K562 treated with DMSO at 1 percent for 48 hours (cell line): Measurements from ENCODE around the gene CFAP53. TPM values are rescaled to one million over a fixed set of nuclear protein-coding genes. Genes with fewer than 3 reads are reported as not detected.

Experiments used
- total RNA-seq: library from RNA; unstranded; fragments of 300-600 nt; gene quantifications from 2 replicates; pipeline ENCODE4 v1.2.3, GENCODE V29; 2022; ENCODE audit warnings: low replicate concordance; ENCODE audit errors: extremely low read depth

The CFAP53 gene, protein sequence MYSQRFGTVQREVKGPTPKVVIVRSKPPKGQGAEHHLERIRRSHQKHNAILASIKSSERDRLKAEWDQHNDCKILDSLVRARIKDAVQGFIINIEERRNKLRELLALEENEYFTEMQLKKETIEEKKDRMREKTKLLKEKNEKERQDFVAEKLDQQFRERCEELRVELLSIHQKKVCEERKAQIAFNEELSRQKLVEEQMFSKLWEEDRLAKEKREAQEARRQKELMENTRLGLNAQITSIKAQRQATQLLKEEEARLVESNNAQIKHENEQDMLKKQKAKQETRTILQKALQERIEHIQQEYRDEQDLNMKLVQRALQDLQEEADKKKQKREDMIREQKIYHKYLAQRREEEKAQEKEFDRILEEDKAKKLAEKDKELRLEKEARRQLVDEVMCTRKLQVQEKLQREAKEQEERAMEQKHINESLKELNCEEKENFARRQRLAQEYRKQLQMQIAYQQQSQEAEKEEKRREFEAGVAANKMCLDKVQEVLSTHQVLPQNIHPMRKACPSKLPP
- total RNA-seq, result not detected in 2 replicates

DNA sequence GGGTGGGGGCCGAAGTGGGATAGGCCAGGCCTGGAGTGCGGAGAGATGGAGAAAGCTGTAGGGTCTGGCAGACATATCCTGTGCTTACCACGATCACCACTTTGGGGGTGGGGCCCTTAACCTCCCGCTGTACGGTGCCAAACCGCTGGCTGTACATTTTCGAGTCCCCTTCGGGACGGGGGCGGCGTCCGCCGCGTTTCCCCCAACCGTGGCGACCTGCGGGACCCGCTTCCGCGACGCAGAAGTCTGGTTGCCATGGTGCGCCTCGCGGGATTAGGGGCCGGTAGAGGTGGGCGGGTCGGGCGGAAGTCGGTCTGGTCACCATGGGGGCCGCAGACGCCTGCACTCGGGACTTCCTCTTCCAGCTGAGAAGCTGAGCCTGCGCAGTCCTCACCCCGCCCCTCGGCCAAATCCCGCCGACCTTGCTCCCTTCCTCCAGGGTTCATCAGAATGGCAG lies at the start of gene CFAP53:
Gene CFAP53, minus strand, starts transcription at position 248 of the 457 bp plus-strand sequence. Its CDS starts 91 bp downstream, at position 157.

DNA sequence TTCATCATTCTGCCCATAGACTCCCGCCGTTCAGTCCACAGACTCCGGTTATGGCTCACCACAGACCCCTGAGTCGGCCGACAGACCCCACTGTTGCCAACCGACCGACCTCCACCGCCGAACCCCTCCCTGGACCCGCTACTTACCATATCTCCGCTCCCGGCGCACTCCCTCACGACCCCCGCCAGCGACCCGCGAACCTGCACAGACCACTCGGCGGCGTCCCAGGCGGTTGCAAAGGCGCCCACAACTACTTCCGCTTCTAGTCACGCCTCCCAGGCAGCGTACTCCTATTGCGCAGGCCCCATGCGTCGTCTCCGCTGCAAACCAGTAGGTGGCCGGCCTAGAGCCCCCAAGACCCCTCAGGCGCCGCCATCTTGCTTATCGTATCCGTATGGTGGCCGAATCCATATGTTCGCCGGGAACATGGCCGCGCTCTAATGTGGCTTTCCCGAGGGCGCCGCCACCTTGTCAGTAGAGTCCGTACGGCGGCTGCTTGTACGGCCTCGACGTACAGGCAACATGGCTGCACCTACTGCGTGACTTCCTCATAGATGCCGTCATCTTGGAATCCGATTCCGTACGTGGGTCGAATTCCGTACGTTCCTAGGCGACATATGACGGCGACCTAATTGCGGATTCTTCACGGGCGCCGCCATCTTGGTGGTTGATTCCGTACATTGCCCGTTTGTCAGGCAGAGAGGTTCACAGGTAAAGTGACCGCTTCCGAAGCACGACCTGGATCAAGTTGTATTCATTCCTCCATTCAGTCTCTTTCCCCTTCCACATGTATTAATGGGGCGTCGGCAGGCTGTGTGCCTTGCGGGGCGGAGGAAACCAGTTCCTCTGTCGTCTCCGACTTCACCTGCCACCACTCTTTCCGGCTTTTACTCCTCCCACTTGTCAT lies 21.4 kb upstream of the CFAP53 start, which contains the start of gene CXXC1:
Gene CXXC1, minus strand, starts transcription at position 252 of the 907 bp plus-strand sequence. Its CDS starts 103 bp downstream, at position 149.

DNA sequence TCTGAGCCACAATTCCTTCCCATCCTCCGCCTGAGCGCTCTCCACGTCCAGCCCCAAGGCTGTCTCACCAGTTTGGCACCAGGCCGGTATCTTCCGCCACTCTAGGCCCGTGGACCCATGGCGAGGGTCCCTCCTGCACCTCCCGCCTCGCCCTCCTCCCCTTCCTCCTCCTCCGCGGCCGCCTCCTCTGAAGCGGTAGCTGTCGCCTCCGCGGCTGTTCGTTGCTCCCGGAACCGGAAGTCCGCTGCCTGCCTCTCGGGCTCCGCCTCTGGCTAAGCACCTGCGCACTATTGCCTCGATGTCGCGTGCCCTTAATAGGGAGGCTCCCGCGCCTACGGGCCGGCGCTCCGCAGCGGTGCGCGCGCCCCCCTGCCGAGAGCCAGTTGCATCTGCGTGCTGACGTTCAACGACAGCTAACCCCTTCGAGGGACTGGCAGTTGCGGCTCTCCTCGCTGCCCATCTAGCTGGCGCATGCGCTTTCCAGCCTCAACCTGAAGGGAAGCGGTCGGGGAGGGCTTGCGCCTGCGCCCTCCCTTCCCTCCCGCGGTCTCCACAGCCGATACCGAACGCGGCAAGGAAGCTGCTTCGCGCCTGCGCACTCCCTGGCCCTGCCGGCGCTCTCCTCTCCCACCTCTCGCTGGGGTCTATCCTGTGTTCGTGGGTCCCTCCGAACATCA lies 15.1 kb upstream of the CFAP53 start, which contains the start of gene MBD1:
Gene MBD1, minus strand, starts transcription at position 229 of the 677 bp plus-strand sequence. CDS start 1,531 bp downstream, outside the sequence.

DNA sequence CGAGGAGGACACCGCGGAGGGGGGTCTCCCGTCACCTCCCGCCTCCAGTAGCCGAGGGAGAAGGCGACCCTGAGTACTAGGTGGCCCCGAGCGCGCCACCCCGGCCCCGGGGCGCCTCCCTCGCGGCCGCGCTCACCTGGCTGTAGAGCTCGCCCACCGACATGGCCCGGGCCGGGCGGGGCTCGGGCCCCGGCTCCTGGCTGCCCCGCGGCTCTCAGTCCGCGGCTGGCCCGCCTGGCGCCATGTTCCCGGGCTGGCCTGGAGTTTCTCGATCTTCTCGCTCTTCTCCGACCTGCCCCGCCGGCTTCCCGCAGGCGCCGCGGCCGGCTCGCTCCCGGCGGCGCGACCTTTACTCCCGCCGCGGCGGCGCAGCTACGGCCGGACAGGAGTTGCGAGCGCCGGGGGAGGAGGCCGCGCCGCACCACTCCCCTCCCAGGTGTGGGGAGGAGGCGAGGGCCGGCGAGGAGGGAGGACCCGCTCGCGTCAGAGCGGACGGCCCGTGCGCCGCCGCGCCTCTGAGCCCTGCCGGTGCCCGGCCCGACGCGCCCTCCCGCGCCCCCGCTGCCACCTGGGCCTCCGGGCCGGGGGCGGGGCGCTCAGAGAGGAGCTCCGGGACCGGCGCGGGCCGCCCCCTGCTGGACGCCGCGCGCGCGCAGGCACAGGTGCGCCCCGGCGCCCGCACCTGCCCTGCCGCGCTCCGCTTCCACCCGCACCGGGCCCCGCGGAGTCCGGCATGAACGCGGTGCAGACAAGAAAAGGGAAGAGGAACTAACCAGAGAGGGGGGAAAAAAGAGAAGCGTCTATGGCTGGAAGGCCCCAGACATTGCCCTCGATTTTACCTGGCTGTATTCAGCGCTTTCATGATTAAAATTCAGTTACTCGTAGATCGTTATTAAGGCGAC lies 71.4 kb downstream of the CFAP53 start, which contains the start of gene MYO5B:
Gene MYO5B, minus strand, starts transcription at position 517 of the 902 bp plus-strand sequence. Its CDS starts 354 bp downstream, at position 163.

Other genes with a start within 250 kb of the CFAP53 start
- not detected in 2 replicates for gene MYO5B, start 71.3 kb downstream of the CFAP53 start, total RNA-seq
- not detected in 2 replicates for gene MBD1, start 15.0 kb upstream of the CFAP53 start, total RNA-seq
- gene CXXC1, start 21.2 kb upstream of the CFAP53 start, total RNA-seq, result not detected in 2 replicates
- gene SKA1, start 108.6 kb upstream of the CFAP53 start, total RNA-seq, result not detected in 2 replicates